ENCODE results near the gene ANOS1.

Gene ANOS1

DNA sequence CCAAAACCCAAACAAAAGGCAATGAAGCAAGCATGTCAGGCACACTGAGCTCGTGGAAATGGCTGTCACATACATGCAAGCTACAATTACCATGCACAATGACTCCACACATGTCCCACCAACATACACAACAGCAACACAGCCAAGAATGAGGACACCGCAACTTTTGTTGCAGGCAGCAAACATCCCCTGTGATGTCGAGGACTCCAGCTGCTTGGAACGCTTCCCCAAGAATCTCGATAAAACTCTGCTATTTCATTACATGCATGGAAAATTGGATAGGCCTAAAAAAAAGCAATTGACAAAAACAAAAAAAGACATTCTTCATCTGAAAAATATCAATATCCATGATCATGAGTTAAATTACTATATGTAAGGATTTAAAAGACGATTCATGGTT, 11.8 kb downstream of the ANOS1 start:
- no peak for TF ChIP-seq CTCF (IDR thresholded peaks at IDR 0.05; ENCODE audit: borderline replicate concordance, control extremely low read depth, extremely low read depth, insufficient read depth, missing control alignments)
- no peak for DNase-seq (ENCODE audit: low spot score)
- in situ Hi-C loops (cut with MboI; ENCODE audit: low sequenced_read_pairs, unreplicated experiment): no loop called here

GRCh38 chrX:8717354-8717753, 14.6 kb downstream of the ANOS1 start:
- no peak for TF ChIP-seq CTCF (IDR thresholded peaks at IDR 0.05; ENCODE audit: borderline replicate concordance, control extremely low read depth, extremely low read depth, insufficient read depth, missing control alignments)
- in situ Hi-C loops (cut with MboI; ENCODE audit: low sequenced_read_pairs, unreplicated experiment): no loop called here
- DNase-seq (ENCODE audit: low spot score): no peak

- TF ChIP-seq CTCF (IDR thresholded peaks at IDR 0.05; ENCODE audit: borderline replicate concordance, control extremely low read depth, extremely low read depth, insufficient read depth, missing control alignments): no peak
- in situ Hi-C loops (cut with MboI; ENCODE audit: low sequenced_read_pairs, unreplicated experiment): no loop called here
- no peak for DNase-seq (ENCODE audit: low spot score)
Observed at GRCh38 chrX:8714164-8714563, 17.8 kb downstream of the ANOS1 start.

- TF ChIP-seq CTCF (IDR thresholded peaks at IDR 0.05; ENCODE audit: borderline replicate concordance, control extremely low read depth, extremely low read depth, insufficient read depth, missing control alignments): no peak
- no peak for DNase-seq (ENCODE audit: low spot score)
- in situ Hi-C loops (cut with MboI; ENCODE audit: low sequenced_read_pairs, unreplicated experiment): no loop called here
Observed at GRCh38 chrX:8711401-8711800, 20.5 kb downstream of the ANOS1 start.

DNA sequence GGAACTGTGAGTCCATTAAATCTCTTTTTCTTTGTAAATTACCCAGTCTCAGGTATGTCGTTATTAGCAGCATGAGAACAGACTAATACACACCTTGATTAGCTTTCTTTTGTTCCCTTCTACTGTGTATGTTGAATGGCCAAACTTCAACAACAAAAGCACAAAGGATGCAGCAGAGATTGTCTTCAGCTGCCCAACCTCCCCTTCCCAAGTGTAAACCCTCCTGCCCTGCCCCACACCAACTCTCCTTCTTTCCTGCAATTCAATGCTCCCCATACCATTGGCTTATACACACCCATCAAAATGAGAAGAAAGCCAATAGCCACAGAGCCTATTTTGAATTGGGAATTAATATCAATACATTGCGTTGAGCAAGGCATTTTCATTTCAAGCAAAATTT, 27.8 kb downstream of the ANOS1 start:
- in situ Hi-C loops (cut with MboI; ENCODE audit: low sequenced_read_pairs, unreplicated experiment): no loop called here
- no peak for TF ChIP-seq CTCF (IDR thresholded peaks at IDR 0.05; ENCODE audit: borderline replicate concordance, control extremely low read depth, extremely low read depth, insufficient read depth, missing control alignments)
- no peak for DNase-seq (ENCODE audit: low spot score)

DNA sequence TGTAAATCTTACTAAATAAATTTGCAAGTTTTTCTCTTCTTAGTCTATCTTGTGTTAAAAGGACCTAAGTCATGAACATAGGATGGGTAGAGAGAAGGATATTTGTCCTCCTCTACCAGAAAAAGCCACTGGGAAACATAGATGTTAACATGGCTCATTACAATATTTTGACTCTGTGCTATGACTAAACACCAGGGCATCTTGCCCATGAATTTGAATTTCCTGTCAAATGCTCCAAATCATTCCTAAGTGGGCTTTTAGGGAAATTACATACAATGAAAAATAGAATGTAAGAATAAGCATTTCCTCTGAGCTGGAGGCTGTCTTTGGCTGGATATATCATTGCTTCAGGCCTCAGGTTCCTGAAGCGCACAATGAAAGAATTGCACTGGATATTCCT, 39.1 kb downstream of the ANOS1 start:
- no peak for TF ChIP-seq CTCF (IDR thresholded peaks at IDR 0.05; ENCODE audit: borderline replicate concordance, control extremely low read depth, extremely low read depth, insufficient read depth, missing control alignments)
- in situ Hi-C loops (cut with MboI; ENCODE audit: low sequenced_read_pairs, unreplicated experiment): no loop called here
- DNase-seq (ENCODE audit: low spot score): no peak

GRCh38 chrX:8689473-8689872, 42.5 kb downstream of the ANOS1 start:
- in situ Hi-C loops (cut with MboI; ENCODE audit: low sequenced_read_pairs, unreplicated experiment): no loop called here
- TF ChIP-seq CTCF (IDR thresholded peaks at IDR 0.05; ENCODE audit: borderline replicate concordance, control extremely low read depth, extremely low read depth, insufficient read depth, missing control alignments): no peak
- no peak for DNase-seq (ENCODE audit: low spot score)
